ENCODE results near the gene TMEM100.

TMEM100 gene

DNA sequence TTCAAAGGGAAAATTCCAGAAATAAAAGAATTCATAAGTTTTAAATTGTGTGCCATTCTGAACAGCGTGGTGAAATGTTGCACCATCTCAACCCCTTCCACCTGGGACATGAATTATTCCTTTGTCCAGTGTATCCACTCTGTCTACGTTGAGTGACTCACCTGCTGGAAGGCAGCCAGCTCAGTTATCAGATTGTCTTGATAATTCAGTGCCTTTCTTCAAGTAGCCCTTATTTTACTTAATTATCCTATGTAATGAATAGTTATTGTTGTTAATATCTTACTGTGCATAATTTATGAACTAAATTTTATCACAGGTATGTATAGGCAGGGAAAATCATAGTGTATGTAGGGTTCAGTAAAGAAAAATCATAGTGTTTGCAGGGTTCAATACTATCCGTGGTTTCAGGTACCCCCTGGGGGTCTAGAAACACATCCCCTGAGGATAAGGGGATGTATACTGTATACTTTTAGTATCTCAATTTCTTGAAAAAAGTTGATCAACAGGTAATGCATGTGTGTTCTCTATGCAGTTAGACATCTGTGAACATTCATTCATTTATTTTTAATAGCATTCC is 20.5 kb upstream of the TMEM100 start:
- DNase-seq: peak; percentile 36

DNA sequence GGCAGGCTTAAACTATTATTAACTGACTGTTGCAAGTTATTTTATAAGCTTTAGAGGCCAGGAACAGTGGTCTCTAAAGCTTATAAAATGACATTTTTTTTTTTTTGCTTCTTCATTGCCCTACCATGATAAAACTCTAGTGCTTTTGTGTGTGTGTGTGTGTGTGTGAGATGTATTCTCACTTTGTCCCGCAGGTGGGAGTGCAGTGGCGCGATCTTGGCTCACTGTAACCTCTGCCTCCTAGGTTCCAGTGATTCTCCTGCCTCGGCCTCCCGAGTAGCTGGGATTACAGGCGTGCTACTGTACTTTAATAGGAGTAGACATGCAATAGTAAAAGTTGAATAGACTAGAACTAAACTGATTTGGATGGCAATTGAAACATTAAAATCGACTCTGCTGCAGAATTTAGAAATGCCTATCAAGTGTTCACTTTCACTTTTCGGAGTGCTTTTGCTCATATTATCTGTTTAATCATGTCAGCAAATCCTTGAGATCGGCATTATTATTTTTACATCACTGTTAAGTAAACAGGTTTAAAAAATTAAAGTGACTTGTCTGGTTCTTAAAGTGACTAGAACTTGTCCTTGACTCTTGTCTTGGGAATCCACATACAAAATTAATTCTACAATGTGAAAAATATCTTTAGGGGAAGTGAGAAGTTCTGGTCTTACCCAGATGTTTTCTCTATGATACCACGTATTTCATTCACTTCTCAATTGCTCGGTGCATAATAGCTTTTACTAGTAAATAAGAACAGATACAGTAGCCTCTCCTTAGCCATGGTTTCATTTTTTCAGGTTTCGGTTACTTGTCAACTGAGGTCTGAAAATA is 19.8 kb upstream of the TMEM100 start:
- no peak for DNase-seq

DNA sequence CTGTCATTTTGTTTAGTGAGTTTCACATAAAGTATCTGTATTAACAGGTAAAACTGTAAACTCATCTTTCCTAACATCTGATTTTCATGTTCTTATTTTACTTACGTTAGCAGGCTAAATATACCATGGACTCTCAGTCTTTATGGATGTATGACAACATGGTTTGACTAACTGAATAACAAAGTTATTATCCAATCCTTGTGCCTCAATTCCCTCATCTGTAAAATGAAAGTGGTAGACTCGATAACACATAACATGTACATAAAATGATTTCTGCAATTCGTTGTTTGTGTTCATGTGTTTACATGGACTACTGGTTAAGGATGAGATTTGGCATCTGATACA is 18.7 kb upstream of the TMEM100 start:
- DNase-seq: no peak

DNA sequence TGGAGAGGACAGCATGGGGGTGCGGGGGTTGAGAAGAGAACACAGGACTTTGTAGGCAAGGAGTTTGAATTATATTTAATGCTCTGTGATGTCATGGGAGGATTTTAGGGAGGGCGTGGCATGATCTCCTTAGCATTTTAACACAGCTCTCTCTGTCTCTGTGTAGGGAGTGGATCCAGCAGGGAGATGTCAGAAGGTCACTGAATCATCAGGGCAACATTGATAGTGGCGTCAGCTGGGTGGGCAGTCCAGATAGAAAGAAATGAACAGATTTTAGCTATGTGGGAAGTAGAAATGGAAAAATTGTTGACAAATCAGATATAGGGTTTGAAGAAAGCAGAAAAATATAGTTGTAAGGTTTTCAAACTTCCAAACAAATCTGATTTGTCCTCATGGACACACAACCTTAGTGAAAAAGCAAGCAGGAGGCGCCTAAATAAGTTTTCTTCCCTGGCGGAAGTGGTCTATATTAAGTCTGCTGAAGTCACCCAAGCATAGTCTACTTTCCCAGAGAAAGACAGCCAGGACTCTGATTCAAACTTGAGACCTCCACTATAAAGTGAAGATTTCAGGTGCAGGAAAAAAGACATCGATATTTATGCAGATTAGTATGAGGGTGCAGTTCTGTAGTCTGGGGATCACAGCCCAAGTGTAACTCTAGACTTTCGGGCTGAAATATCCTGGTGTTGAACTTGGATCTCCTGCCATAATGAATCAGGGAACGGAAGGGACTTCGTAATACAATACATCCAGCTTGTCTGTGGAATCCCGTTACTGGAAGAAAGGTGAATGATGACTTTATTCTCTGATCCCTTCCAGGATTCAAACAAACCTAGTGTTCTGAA is 18.1 kb upstream of the TMEM100 start:
- no peak for DNase-seq

DNA sequence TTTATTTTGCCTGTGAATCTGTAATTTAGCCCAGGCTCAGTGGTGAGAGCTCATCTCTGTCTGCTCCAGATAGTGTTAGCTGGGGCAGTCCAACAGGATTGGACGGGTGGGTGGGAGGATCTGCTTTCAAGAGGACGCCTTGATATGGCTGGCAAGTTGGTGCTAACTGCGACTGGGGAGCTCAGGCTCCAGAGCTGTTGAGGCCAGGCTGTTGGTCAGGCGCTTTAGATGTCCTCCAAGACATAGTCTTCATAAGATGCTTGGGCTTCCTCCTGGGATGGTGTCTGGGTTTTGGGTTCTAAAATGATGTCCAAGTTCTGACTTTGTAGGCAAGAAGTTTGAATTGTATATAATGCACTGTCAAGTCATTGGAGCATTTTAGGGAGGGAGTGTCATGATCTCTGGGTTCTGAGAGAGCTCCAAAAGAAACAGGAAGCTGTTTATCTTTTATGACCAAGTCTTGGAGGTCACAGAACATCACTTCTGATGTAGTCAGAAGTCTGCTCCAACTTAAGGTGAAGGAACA is 15.4 kb upstream of the TMEM100 start:
- DNase-seq: no peak

GRCh38 chr17:55735731-55736405 is 13.2 kb upstream of the TMEM100 start:
- peak; percentile 57 for DNase-seq

GRCh38 chr17:55734128-55734781 is 11.6 kb upstream of the TMEM100 start:
- DNase-seq: peak; percentile 61

DNA sequence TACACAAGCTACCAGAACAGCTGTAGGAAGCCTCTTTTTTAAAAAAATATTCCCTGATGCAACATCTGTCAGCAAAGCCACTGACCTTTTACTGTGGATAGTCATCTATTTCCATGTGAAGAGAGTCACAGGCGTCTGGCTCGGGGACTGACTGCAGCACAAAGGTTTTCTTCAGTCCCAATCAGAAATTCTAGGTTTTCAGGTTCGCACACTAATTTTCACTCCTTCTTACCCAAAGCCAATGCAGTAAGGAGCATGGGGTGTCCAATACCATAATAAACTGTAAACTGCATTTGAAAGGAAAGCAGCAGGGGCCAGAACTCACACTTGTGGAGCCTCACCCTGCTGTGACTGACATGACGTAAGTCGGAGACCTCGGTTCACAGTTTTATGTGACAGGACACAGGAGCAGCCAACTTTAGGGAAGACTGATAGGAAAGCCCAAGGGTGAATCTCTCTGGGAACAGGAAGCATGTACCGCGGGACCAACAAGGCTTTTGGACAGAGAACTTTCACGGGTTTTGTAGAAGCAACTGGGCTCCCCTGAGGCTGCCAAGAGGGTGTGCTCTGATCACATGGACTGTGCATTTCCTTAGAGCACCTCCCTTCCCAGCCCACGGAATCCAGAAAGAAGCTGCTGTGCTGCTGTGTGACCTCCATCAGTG is 9.1 kb upstream of the TMEM100 start:
- peak; percentile 12 for DNase-seq

GRCh38 chr17:55730808-55731207 is 8.1 kb upstream of the TMEM100 start:
- DNase-seq: no peak

GRCh38 chr17:55730380-55730779 is 7.7 kb upstream of the TMEM100 start:
- DNase-seq: no peak

DNA sequence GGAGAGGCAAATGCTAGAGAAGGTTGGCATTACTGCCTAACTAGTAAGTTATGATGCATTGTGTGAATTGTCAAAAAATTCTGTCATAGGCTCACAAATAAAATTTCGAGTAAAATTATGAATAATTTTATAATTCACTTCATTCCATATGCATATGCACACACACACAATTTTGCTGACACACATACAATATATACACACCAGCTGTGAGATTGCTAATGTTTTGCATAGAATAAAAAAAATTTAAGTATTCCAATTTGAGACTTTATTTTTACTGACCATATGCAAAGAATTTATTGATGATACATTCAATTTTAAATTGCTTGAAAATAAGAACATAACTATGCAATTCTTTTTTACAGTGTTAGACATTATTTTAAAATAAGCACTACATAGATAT is 6.8 kb upstream of the TMEM100 start:
- DNase-seq: no peak

GRCh38 chr17:55728833-55729232 is 6.2 kb upstream of the TMEM100 start:
- no peak for DNase-seq

DNA sequence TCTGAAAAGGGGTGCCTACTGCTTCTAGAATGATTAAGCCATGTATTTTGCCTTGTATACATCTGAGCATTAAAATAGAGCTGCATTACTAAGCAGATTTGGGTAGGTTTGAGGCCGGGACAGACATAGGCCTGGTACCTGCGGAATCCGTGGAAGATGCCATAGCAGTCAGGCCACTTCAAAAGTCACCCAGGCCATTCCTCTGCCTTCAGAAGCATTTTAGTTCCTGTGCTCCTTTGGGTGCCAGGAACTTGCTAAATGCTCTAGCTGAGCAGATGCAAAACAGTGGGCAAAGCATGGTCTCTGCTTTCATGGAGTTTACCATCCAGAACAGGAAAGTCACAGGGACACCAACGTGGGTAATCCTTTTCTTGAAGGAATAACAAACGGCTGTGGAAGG is 5.7 kb upstream of the TMEM100 start:
- DNase-seq: no peak

DNA sequence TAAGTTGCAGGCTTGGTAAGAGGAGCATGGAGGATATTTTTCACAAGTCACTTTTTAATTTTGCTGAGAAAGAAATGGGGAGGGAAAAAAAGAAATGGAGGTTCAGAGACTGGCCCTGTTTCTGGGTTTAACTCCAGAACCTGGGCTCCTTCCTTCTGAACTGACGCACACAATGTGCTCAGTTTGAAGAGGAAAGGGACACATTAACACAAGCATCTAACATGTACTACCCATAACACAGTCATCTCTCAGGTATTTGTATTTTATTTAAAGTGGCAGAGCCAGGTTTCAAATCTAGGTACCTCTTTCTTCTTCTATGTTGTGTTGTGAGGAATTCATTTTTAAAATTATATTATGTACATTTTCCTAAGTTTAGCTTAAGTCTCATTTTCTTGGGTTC is 5.3 kb upstream of the TMEM100 start:
- no peak for DNase-seq

DNA sequence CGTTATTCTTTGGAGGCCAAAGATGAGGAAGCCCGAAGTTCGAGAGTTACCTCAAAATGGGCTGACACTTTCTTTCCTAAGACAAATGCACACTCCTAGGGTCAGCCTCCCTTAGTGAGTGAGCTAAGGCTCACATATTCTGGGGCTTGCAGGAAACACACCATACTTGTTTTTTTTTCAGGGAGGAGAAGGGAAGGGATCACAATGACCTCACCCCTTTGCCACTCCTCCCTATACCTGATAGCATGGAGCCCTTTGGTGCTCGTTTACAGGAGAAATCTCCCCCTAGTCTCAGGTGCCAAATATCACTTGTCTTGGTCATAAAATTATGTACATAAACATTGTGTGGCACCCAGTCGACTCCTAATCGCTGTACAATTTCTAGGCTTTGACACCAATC is 4.6 kb upstream of the TMEM100 start:
- no peak for DNase-seq

- peak; percentile 98 for DNase-seq
Measured at GRCh38 chr17:55726440-55726839, 3.8 kb upstream of the TMEM100 start.

GRCh38 chr17:55723488-55723848 is 804 bp upstream of the TMEM100 start:
- DNase-seq: no peak

DNA sequence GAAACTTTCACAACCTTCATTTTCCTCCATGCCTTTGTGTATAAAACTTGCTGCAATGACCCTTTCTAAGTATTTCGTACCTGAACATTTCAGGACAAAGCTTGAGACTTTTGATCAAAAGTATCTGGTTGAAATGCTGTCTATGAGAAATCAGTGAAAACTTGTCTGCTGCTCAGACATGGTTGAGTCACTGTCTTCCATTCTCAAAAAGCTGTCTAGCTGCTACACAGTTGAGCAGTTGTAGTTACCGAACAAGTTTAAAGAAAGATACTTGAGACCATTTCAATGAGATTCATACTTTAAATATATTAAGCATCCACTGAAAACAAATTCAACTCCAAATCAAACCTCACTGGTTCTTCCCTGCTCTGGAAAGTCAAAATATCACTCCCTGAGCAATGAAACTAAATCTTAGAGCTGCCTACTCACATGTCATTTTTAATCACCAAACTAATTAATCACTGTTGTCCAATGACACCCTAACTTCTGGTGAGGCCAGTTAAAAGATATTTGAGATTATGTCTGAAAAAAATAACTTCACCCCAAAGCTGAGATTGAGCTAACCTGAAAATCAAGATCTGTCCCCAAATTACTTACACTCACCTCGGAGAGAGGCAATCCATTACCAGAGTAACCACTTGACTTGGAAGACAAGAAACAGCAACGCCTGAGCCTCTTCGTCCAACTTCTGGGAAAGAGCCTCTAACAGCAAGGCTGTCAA is 488 bp downstream of the TMEM100 start:
- DNase-seq: peak; percentile 34

- no peak for DNase-seq
Measured at GRCh38 chr17:55720919-55721836, 1.5 kb downstream of the TMEM100 start.

All from fibroblast of skin of right biceps (primary cell).